Activated CD4-positive, alpha-beta T cell treated with anti-CD3 and anti-CD28 coated beads, Interleukin-2, amount 10 ng/mL, durations not matched to agents 7 days and 5 days (primary cell): ENCODE data around the gene RNF213. TPM values are rescaled to one million over a fixed set of nuclear protein-coding genes. Genes with fewer than 3 reads are reported as not detected.

Source experiments
- CTCF ChIA-PET: fragments of 350-600 bp; sonication (Branson Sonifier 250); formaldehyde crosslinking; loops from one replicate; lab custom pipeline; 2021; ENCODE audit warnings: antibody characterized with exemption; lab: Charles Lee
- POLR2A ChIA-PET: fragments of 350-600 bp; sonication (Branson Sonifier 250); formaldehyde crosslinking; loops from one replicate; lab custom pipeline; 2021; ENCODE audit warnings: antibody characterized with exemption; lab: Charles Lee
- DNase-seq: peaks from one replicate; pipeline ENCODE4 v3.0.0-alpha.2; 2020
- H3K27ac Mint-ChIP-seq: one replicate; pipeline ENCODE4 v1.8.0; 2021; ENCODE audit warnings: mild to moderate bottlenecking, moderate library complexity, mixed read lengths
- H3K27me3 Mint-ChIP-seq: one replicate; pipeline ENCODE4 v1.8.0; 2021; ENCODE audit warnings: mixed read lengths
- H3K36me3 Mint-ChIP-seq: one replicate; pipeline ENCODE4 v1.8.0; 2021; ENCODE audit warnings: low read depth, mixed read lengths
- H3K4me1 Mint-ChIP-seq: one replicate; pipeline ENCODE4 v1.8.0; 2021; ENCODE audit warnings: mixed read lengths
- H3K4me3 Mint-ChIP-seq: one replicate; pipeline ENCODE4 v1.8.0; 2021; ENCODE audit warnings: mild to moderate bottlenecking, moderate library complexity, mixed read lengths
- H3K9me3 Mint-ChIP-seq: one replicate; pipeline ENCODE4 v1.8.0; 2021; ENCODE audit warnings: mixed read lengths
- total RNA-seq, 2 experiments: library from RNA; stranded (reverse); gene quantifications; one replicate each; pipeline ENCODE4 v1.2.3, GENCODE V29; 2021

RNF213 gene
- total RNA-seq, 2 experiments from 2014 or later = 579 to 602 TPM

GRCh38 chr17:80371196-80371595 lies 110.5 kb downstream of the RNF213 start:
- POLR2A ChIA-PET = no interaction called here
- CTCF ChIA-PET = interaction anchor here (1.0 to 1.7 kb wide), 5 partner anchors 11 to 63 kb away, joined by 3 to 4 read pairs (median 3); no protein-coding TSS in a partner anchor
- Mint-ChIP-seq H3K9me3 (no peaks in the 10 kb centered on the region), H3K36me3 (peaks cover 78% of the 10 kb centered on the region), H3K27me3 (no peaks in the 10 kb centered on the region), H3K4me3 (no peak overlapping the region), H3K4me1 (no peaks in the 10 kb centered on the region), H3K27ac (no peak overlapping the region)
- no peak for DNase-seq

DNA sequence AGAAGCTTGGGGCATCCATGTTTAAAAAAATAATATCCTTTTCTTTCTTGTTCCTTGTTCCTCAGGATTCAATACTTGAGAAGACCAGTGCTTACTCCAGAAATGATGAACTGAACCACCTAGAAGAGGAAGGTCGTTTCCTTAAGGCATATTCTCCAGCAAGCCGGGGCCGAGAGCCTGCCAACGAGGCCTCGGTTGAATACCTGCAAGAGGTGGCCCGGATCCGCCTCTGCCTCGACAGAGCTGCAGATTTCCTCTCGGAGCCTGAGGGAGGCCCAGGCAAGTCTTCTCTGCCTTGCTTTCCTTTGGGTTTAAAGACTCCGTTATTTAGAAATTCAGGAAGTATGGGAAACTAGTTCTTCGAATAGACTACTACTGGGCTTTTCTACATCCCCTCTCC lies 111.8 kb downstream of the RNF213 start:
- POLR2A ChIA-PET = no interaction called here
- Mint-ChIP-seq H3K27ac (no peak overlapping the region), H3K4me3 (no peak overlapping the region), H3K36me3 (peaks cover 79% of the 10 kb centered on the region), H3K27me3 (no peaks in the 10 kb centered on the region), H3K9me3 (no peaks in the 10 kb centered on the region), H3K4me1 (no peaks in the 10 kb centered on the region)
- CTCF ChIA-PET = interaction anchor here (1.7 kb wide), 1 partner anchor 14 kb away, joined by 3 read pairs; no protein-coding TSS in a partner anchor
- DNase-seq = no peak

DNA sequence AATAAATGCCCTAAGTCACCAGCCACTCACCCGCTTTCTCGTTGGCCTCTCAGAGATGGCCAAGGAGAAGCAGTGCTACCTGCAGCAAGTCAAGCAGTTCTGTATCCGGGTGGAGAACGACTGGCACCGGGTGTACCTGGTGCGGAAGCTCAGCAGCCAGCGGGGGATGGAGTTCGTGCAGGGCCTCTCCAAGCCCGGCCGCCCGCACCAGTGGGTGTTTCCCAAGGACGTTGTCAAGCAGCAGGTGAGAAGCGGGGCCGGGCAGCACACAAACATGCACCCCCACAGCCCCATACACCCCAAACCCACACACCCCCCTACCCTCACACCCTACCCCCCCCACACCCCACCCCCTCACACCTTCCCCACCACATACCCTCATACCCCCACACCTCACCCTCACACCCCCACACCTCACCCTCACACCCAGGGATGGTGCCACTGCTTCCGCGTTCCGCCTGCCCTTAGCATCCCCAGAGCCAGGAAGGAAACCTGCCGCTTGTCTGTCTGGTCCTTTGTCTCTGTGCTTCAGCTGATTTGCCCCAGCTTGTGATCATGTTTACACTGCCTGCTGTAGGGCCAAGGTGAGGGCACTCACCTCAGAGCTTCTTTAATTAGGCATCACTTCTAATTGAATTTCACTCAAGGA lies 112.4 kb downstream of the RNF213 start:
- no peak for DNase-seq
- no peaks in the 10 kb centered on the region for H3K9me3 Mint-ChIP-seq
- peak overlapping the region; percentile 64 for H3K27ac Mint-ChIP-seq
- POLR2A ChIA-PET = no interaction called here
- no peaks in the 10 kb centered on the region for H3K27me3 Mint-ChIP-seq
- CTCF ChIA-PET = no interaction called here
- no peaks in the 10 kb centered on the region for H3K4me1 Mint-ChIP-seq
- peaks cover 79% of the 10 kb centered on the region for H3K36me3 Mint-ChIP-seq
- no peak overlapping the region for H3K4me3 Mint-ChIP-seq

GRCh38 chr17:80374039-80374731 lies 113.5 kb downstream of the RNF213 start:
- peaks cover 86% of the 10 kb centered on the region for H3K36me3 Mint-ChIP-seq

GRCh38 chr17:80374732-80375585 lies 114.3 kb downstream of the RNF213 start:
- Mint-ChIP-seq H3K27me3 (no peaks in the 10 kb centered on the region), H3K27ac (no peak overlapping the region), H3K4me3 (no peak overlapping the region), H3K4me1 (no peaks in the 10 kb centered on the region), H3K36me3 (peaks cover 86% of the 10 kb centered on the region), H3K9me3 (no peaks in the 10 kb centered on the region)
- no peak for DNase-seq
- POLR2A ChIA-PET = no interaction called here
- CTCF ChIA-PET = no interaction called here

More at GRCh38 chr17:80374039-80374731, 113.5 kb downstream of the RNF213 start:
- Mint-ChIP-seq H3K27ac (no peak overlapping the region), H3K4me3 (no peak overlapping the region), H3K4me1 (no peaks in the 10 kb centered on the region), H3K27me3 (no peaks in the 10 kb centered on the region), H3K9me3 (no peaks in the 10 kb centered on the region)
- no peak for DNase-seq
- ChIA-PET POLR2A (no interaction called here), CTCF (no interaction called here)

DNA sequence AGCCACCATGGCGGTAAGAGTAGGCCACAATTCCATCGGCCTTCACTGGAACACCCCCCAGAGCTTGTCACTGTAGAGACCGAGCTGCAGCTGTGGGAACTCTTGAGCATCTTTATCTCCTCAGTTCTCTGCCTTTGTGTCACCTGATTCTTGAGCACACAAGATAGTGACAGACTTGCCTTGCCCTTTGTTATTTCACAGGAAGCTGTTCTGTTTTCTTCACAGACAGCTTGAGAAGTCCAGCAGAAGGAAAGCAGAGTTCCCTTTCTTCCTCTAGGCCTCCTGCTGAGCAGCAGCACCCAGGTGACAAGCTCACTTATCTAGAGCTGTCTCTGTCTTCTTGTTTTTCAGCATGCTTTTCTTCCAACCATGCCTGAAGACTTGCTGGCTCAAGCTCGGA lies 115.9 kb downstream of the RNF213 start:
- H3K4me3 Mint-ChIP-seq = no peak overlapping the region
- H3K36me3 Mint-ChIP-seq = peaks cover 89% of the 10 kb centered on the region
- H3K9me3 Mint-ChIP-seq = no peaks in the 10 kb centered on the region
- no peak for DNase-seq
- no peaks in the 10 kb centered on the region for H3K4me1 Mint-ChIP-seq
- POLR2A ChIA-PET = no interaction called here
- H3K27me3 Mint-ChIP-seq = no peaks in the 10 kb centered on the region
- CTCF ChIA-PET = interaction anchor here (0.9 to 1.6 kb wide), 6 partner anchors 9 to 35 kb away, joined by 3 to 5 read pairs (median 4); no protein-coding TSS in a partner anchor
- no peak overlapping the region for H3K27ac Mint-ChIP-seq

- H3K4me1 Mint-ChIP-seq = peaks cover under 1% of the 10 kb centered on the region
- H3K36me3 Mint-ChIP-seq = peaks cover 87% of the 10 kb centered on the region
- H3K9me3 Mint-ChIP-seq = no peaks in the 10 kb centered on the region
- DNase-seq = no peak
- H3K4me3 Mint-ChIP-seq = no peak overlapping the region
- H3K27me3 Mint-ChIP-seq = no peaks in the 10 kb centered on the region
- no peak overlapping the region for H3K27ac Mint-ChIP-seq
- ChIA-PET POLR2A (no interaction called here), CTCF (interaction anchor here (0.7 to 1.7 kb wide), 4 partner anchors 8 to 60 kb away, joined by 3 to 5 read pairs (median 4); no protein-coding TSS in a partner anchor)
Observed at GRCh38 chr17:80377798-80378197, 117.1 kb downstream of the RNF213 start.

- no peak overlapping the region for H3K27ac Mint-ChIP-seq
- no peaks in the 10 kb centered on the region for H3K27me3 Mint-ChIP-seq
- ChIA-PET CTCF (interaction anchor here (1.1 to 1.7 kb wide), 2 partner anchors 16 to 60 kb away, joined by 3 read pairs; no protein-coding TSS in a partner anchor), POLR2A (no interaction called here)
- H3K4me3 Mint-ChIP-seq = no peak overlapping the region
- peaks cover 94% of the 10 kb centered on the region for H3K36me3 Mint-ChIP-seq
- no peaks in the 10 kb centered on the region for H3K9me3 Mint-ChIP-seq
- H3K4me1 Mint-ChIP-seq = peaks cover 9% of the 10 kb centered on the region
- DNase-seq = no peak
Observed at GRCh38 chr17:80379348-80379747, 118.7 kb downstream of the RNF213 start.

- Mint-ChIP-seq H3K4me3 (no peak overlapping the region), H3K27me3 (no peaks in the 10 kb centered on the region), H3K4me1 (peaks cover 9% of the 10 kb centered on the region), H3K9me3 (no peaks in the 10 kb centered on the region), H3K36me3 (peaks cover 92% of the 10 kb centered on the region), H3K27ac (no peak overlapping the region)
- ChIA-PET CTCF (no interaction called here), POLR2A (interaction anchor here (0.6 kb wide), 2 partner anchors 16 to 333 kb away, joined by 4 to 8 read pairs; no protein-coding TSS in a partner anchor)
- DNase-seq = no peak
Observed at GRCh38 chr17:80380068-80380467, 119.4 kb downstream of the RNF213 start.

GRCh38 chr17:80380555-80381002 lies 119.9 kb downstream of the RNF213 start:
- Mint-ChIP-seq H3K4me1 (peaks cover 9% of the 10 kb centered on the region), H3K9me3 (no peaks in the 10 kb centered on the region), H3K4me3 (no peak overlapping the region), H3K36me3 (peaks cover 92% of the 10 kb centered on the region), H3K27me3 (no peaks in the 10 kb centered on the region), H3K27ac (no peak overlapping the region)
- POLR2A ChIA-PET = interaction anchor here (0.6 kb wide), 1 partner anchor 15 kb away, joined by 4 read pairs; no protein-coding TSS in a partner anchor
- no peak for DNase-seq
- CTCF ChIA-PET = no interaction called here

GRCh38 chr17:80381416-80381923 lies 120.8 kb downstream of the RNF213 start:
- DNase-seq = no peak
- Mint-ChIP-seq H3K27me3 (no peaks in the 10 kb centered on the region), H3K27ac (no peak overlapping the region), H3K4me1 (peaks cover 9% of the 10 kb centered on the region), H3K4me3 (no peak overlapping the region), H3K36me3 (peaks cover 90% of the 10 kb centered on the region), H3K9me3 (no peaks in the 10 kb centered on the region)
- POLR2A ChIA-PET = no interaction called here
- CTCF ChIA-PET = no interaction called here

- peak overlapping the region; percentile 41 for H3K27ac Mint-ChIP-seq
- CTCF ChIA-PET = no interaction called here
- POLR2A ChIA-PET = interaction anchor here (0.6 kb wide), 1 partner anchor 47 kb away, joined by 6 read pairs; no protein-coding TSS in a partner anchor
Observed at GRCh38 chr17:80382446-80382845, 121.8 kb downstream of the RNF213 start.

More at GRCh38 chr17:80382446-80382845, 121.8 kb downstream of the RNF213 start:
- Mint-ChIP-seq H3K9me3 (no peaks in the 10 kb centered on the region), H3K36me3 (peaks cover 88% of the 10 kb centered on the region), H3K4me1 (peaks cover 9% of the 10 kb centered on the region), H3K4me3 (no peak overlapping the region), H3K27me3 (no peaks in the 10 kb centered on the region)
- DNase-seq = no peak
